Measurements from ENCODE around the gene TAC1. TPM values are rescaled to one million over a fixed set of nuclear protein-coding genes. Genes with fewer than 3 reads are reported as not detected.

Gene TAC1
- total and polyA plus RNA-seq, 2 of the 4 experiments (the other 2 are of a cell fraction): not detected

DNA sequence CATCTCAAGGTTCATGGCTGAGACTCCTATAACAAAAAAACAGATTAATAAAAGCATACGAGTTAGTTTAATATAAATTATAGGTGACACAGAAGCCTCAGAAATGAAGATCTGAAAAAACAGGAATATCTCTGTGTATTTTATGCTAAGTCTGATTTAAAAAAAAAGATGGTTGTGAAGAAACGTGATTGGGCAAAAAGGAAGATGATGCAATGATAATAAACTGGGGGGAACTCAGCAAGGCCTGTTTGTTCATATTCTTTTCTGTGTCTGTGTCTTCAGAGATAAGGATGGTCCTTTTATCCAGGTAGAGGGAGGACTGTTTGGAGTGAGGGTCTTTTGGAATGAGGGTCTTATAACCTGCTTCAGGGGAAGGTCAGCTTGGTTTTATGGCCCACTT lies 25.9 kb downstream of the TAC1 start:
- Histone ChIP-seq H3K23ac (ENCODE audit: low read depth, low read length) (no peak overlapping the region), H2AK9ac (replicated peaks; ENCODE audit: low read depth, low read length, poor library complexity) (no peak overlapping the region), H3K4me3 (ENCODE audit: insufficient read depth, low read depth, low read length) (no peak overlapping the region), H3K14ac (replicated peaks; ENCODE audit: low read depth, low read length) (no peak overlapping the region), H3K36me3 (ENCODE audit: control insufficient read depth, insufficient read depth, low read length) (no peaks in the 10 kb centered on the region), H3K27ac (ENCODE audit: insufficient read depth, low read length) (no peak overlapping the region), H3K9me3 (ENCODE audit: control insufficient read depth, insufficient read depth, low read length) (peaks cover 2% of the 10 kb centered on the region; the same call in 1 of the 2 replicates), H3K27me3 (ENCODE audit: control insufficient read depth, insufficient read depth, low read length) (no peaks in the 10 kb centered on the region), H2BK5ac (ENCODE audit: low read depth, low read length, poor library complexity, severe bottlenecking) (no peak overlapping the region), H4K8ac (ENCODE audit: low read depth in 2 of 2, low read length in 2 of 2) (no peak overlapping the region), H2AFZ (replicated peaks; ENCODE audit: low read length, poor library complexity) (no peak overlapping the region), H3K18ac (ENCODE audit: low read depth, low read length) (no peak overlapping the region), H3K9me1 (ENCODE audit: insufficient read depth, low read length) (no peaks in the 10 kb centered on the region), H3K79me1 (ENCODE audit: low read depth in 1 of 2, low read length in 2 of 2) (no peaks in the 10 kb centered on the region), H4K91ac (ENCODE audit: insufficient read depth, low read depth, low read length) (no peak overlapping the region), H4K20me1 (ENCODE audit: insufficient read depth, low read length) (no peaks in the 10 kb centered on the region), H3K4ac (ENCODE audit: low read depth, low read length) (no peak overlapping the region), H3K4me1 (ENCODE audit: control insufficient read depth, insufficient read depth, low read length) (no peaks in the 10 kb centered on the region), H3K56ac (ENCODE audit: extremely low read depth, insufficient read depth, low read length) (no peak overlapping the region), H2BK20ac (ENCODE audit: low read depth, low read length) (no peak overlapping the region), H4K5ac (ENCODE audit: low read depth, low read length) (no peak overlapping the region), H3K9ac (ENCODE audit: low read depth, low read length) (no peak overlapping the region), H2BK120ac (ENCODE audit: low read depth, low read length) (no peak overlapping the region), H3K4me2 (ENCODE audit: low read depth, low read length) (no peak overlapping the region), H2BK15ac (ENCODE audit: low read depth, low read length) (no peak overlapping the region), H2AK5ac (ENCODE audit: low read depth, low read length) (no peak overlapping the region)
- CTCF ChIA-PET: no interaction called here
- intact Hi-C loops (cut with micrococcal nuclease): no loop called here
- no TSS peak for BruUV-seq (replicated peaks)
- 33% methylated on average over 1 of the region's 2 CpGs; no CpG with 5 or more reads in 1 of the 2 experiments for WGBS, 2 experiments (ENCODE audit: extremely low coverage in 2 of 2, insufficient read length in 1 of 2)
- DNase-seq (no peak), ATAC-seq (ENCODE audit: low read depth) (no peak)
- POLR2A ChIA-PET (ENCODE audit: unreplicated experiment): no interaction called here
- dilution Hi-C loops (cut with HindIII; ENCODE audit: low sequenced_read_pairs, unreplicated experiment): no loop called here
- in situ Hi-C loops (cut with MboI; ENCODE audit: low sequenced_read_pairs): no loop called here
- TF ChIP-seq, protein P1, sequence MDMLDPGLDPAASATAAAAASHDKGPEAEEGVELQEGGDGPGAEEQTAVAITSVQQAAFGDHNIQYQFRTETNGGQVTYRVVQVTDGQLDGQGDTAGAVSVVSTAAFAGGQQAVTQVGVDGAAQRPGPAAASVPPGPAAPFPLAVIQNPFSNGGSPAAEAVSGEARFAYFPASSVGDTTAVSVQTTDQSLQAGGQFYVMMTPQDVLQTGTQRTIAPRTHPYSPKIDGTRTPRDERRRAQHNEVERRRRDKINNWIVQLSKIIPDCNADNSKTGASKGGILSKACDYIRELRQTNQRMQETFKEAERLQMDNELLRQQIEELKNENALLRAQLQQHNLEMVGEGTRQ (IDR thresholded peaks at IDR 0.05; ENCODE audit: low read depth, low read length): no peak
- TF ChIP-seq MXI1 (IDR thresholded peaks at IDR 0.05; ENCODE audit: borderline replicate concordance, low read depth, low read length) (no peak), RAD21 (IDR thresholded peaks at IDR 0.05; ENCODE audit: low read length) (no peak), POLR2A (IDR thresholded peaks at IDR 0.05; ENCODE audit: low read depth, low read length) (no peak), MAFK (IDR thresholded peaks at IDR 0.05; ENCODE audit: low read depth, low read length) (no peak), SMC3 (IDR thresholded peaks at IDR 0.05; ENCODE audit: low read depth, low read length) (no peak), FOS (IDR thresholded peaks at IDR 0.05; ENCODE audit: low read depth, low read length) (no peak), MAZ (IDR thresholded peaks at IDR 0.05; ENCODE audit: borderline replicate concordance, low read depth, low read length) (no peak), NFE2L2 (IDR thresholded peaks at IDR 0.05; ENCODE audit: low read depth, low read length) (no peak), BHLHE40 (IDR thresholded peaks at IDR 0.05; ENCODE audit: low read depth, low read length) (no peak), RFX5 (IDR thresholded peaks at IDR 0.05; ENCODE audit: low read depth, low read length) (no peak), RCOR1 (IDR thresholded peaks at IDR 0.05; ENCODE audit: insufficient replicate concordance, low read length) (no peak)
- TF ChIP-seq, protein P2, sequence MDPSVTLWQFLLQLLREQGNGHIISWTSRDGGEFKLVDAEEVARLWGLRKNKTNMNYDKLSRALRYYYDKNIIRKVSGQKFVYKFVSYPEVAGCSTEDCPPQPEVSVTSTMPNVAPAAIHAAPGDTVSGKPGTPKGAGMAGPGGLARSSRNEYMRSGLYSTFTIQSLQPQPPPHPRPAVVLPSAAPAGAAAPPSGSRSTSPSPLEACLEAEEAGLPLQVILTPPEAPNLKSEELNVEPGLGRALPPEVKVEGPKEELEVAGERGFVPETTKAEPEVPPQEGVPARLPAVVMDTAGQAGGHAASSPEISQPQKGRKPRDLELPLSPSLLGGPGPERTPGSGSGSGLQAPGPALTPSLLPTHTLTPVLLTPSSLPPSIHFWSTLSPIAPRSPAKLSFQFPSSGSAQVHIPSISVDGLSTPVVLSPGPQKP (IDR thresholded peaks at IDR 0.05; ENCODE audit: borderline replicate concordance, low read depth, low read length): no peak
- TF ChIP-seq, protein P3, sequence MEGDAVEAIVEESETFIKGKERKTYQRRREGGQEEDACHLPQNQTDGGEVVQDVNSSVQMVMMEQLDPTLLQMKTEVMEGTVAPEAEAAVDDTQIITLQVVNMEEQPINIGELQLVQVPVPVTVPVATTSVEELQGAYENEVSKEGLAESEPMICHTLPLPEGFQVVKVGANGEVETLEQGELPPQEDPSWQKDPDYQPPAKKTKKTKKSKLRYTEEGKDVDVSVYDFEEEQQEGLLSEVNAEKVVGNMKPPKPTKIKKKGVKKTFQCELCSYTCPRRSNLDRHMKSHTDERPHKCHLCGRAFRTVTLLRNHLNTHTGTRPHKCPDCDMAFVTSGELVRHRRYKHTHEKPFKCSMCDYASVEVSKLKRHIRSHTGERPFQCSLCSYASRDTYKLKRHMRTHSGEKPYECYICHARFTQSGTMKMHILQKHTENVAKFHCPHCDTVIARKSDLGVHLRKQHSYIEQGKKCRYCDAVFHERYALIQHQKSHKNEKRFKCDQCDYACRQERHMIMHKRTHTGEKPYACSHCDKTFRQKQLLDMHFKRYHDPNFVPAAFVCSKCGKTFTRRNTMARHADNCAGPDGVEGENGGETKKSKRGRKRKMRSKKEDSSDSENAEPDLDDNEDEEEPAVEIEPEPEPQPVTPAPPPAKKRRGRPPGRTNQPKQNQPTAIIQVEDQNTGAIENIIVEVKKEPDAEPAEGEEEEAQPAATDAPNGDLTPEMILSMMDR (conservative IDR thresholded peaks at IDR 0.05; ENCODE audit: low read depth, low read length): no peak
